Measurements from ENCODE around the gene ST6GALNAC1.

DNA sequence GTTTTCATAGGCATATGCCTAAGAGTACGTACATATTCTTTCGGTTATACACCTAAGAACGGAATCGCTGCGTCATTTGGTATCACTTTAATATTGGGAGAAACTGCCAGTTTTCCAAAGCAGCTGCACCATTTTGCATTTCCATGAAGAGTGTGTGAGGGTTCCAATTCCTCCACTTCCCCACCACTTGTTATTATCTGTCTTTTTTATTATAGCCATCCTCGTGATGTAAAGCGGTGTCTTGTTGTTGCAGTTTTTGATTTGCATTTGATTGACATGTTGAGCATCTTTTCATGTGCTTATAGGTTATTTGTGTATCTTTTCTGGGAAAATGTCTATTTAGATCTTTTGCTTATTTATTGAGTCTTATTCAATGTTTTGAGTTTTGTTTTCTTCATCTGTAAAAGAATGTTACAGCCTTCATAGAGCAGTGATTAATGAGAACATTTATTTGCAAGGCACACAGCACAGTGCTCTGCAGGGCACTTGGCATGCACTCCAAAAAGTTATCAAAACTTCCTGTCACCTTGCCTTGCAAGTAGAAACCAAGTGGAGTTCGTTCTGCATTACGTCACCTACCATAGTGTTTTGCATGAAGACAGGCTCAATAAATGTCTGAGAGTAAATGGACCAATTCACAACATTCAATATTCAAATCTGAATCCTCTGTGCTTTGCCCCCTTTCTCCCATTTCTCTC, 26.6 kb upstream of the ST6GALNAC1 start:
- TF ChIP-seq EZH2phosphoT487 (IDR thresholded peaks at IDR 0.05; ENCODE audit: insufficient read depth, low read depth) (no peak), EZH2 (IDR thresholded peaks at IDR 0.05; ENCODE audit: insufficient read depth, poor library complexity, severe bottlenecking) (no peak)
